A549 (cell line): Measurements from ENCODE around the gene KIZ. TPM values are rescaled to one million over a fixed set of nuclear protein-coding genes. Genes with fewer than 3 reads are reported as not detected.

Source experiments
- ATAC-seq, 2 experiments: fragments of 200-7000 bp in 1 of 2; fragments of >200 bp in 1 of 2; cut with Nextera tagmentation in 1 of 2; cut with Tn5 transposase in 1 of 2; 3 replicates each; pipeline versions ENCODE4 v1.8.0 to v1.9.1; 2018 to 2020; ENCODE audit warnings: mild to moderate bottlenecking in 1 of 2, moderate library complexity in 1 of 2
- CTCF ChIA-PET: fragments of 300-600 bp; sonication (Branson Sonifier 250); formaldehyde crosslinking; extraction: SDS; loops from one replicate; lab custom pipeline; 2021; ENCODE audit warnings: antibody characterized with exemption, inconsistent platforms; lab: Yijun Ruan, JAX
- POLR2A ChIA-PET: fragments of 350-600 bp; formaldehyde crosslinking; extraction: SDS; loops from one replicate; lab custom pipeline; 2021; ENCODE audit warnings: antibody characterized with exemption, inconsistent platforms; lab: Yijun Ruan, JAX
- DNase-seq, 2 experiments: peaks; one replicate each; pipeline versions ENCODE4 v3.0.0 to v3.0.0-alpha.2; 2011 to 2016; ENCODE audit warnings: low read depth in 1 of 2, low spot score in 1 of 2
- FAIRE-seq: peaks from 2 replicates; lab custom pipeline; 2011; peaks lifted over from hg19 to GRCh38; lab: Jason Lieb, UNC
- H3K27ac ChIP-seq, 2 experiments: fragments of >200 bp; sonication (Bioruptor Twin); formaldehyde crosslinking; 3 replicates each; pipeline ENCODE4 v1.5.1; 2016 to 2017
- H3K4me1 ChIP-seq: fragments of >200 bp; sonication (Bioruptor Twin); formaldehyde crosslinking; 3 replicates; pipeline ENCODE4 v1.6.1; 2016
- H3K4me2 ChIP-seq: fragments of >200 bp; sonication (Bioruptor Twin); formaldehyde crosslinking; 3 replicates; pipeline ENCODE4 v1.6.1; 2016
- H3K4me3 ChIP-seq: fragments of >200 bp; sonication (Bioruptor Twin); formaldehyde crosslinking; 3 replicates; pipeline ENCODE4 v1.5.1; 2016
- H3K9me3 ChIP-seq: fragments of >200 bp; sonication (Bioruptor Twin); formaldehyde crosslinking; 3 replicates; pipeline ENCODE4 v1.6.1; 2016
- CHD2 ChIP-seq: fragments of 150-350 bp; IDR thresholded peaks from 2 replicates; pipeline ENCODE4 v1.6.1; 2014; ENCODE audit warnings: low read length; ENCODE audit not compliant: partially characterized antibody
- CTCF ChIP-seq: fragments of >200 bp; sonication (Bioruptor Twin); formaldehyde crosslinking; IDR thresholded peaks from 3 replicates; pipeline ENCODE4 v1.5.1; 2016
- E2F6 ChIP-seq: IDR thresholded peaks from 2 replicates; pipeline ENCODE4 v1.6.1; 2012; ENCODE audit warnings: low read depth, borderline replicate concordance
- ELK1 ChIP-seq: fragments of 150-350 bp; IDR thresholded peaks from 2 replicates; pipeline ENCODE4 v1.6.1; 2014; ENCODE audit warnings: low read depth, mild to moderate bottlenecking, low read length
- EP300 ChIP-seq, 2 experiments: fragments of >200 bp; sonication (Bioruptor Twin); formaldehyde crosslinking; IDR thresholded peaks; 2 replicates in 1 of 2; 3 replicates in 1 of 2; pipeline ENCODE4 v1.6.1; 2016 to 2017
- ESRRA ChIP-seq: fragments of 150-350 bp; IDR thresholded peaks from 2 replicates; pipeline ENCODE4 v1.6.1; 2014; ENCODE audit warnings: mild to moderate bottlenecking, low read length, borderline replicate concordance
- GATA3 ChIP-seq: IDR thresholded peaks from 2 replicates; pipeline ENCODE4 v1.6.1; 2012; ENCODE audit warnings: borderline replicate concordance
- HDAC2 ChIP-seq: fragments of 200-600 bp; sonication (generic); IDR thresholded peaks from 2 replicates; pipeline ENCODE4 v1.6.1; 2016
- HOXB13 ChIP-seq: fragments of 250-450 bp; sonication (Bioruptor Pico); IDR thresholded peaks from 2 replicates; pipeline ENCODE4 v1.5.0; 2020; ENCODE audit warnings: low read depth, mild to moderate bottlenecking, moderate library complexity
- HOXB5 ChIP-seq: fragments of 250-450 bp; sonication (Bioruptor Pico); IDR thresholded peaks from 2 replicates; pipeline ENCODE4 v1.5.0; 2020; ENCODE audit warnings: mild to moderate bottlenecking, moderate library complexity
- JUN ChIP-seq, 2 experiments: fragments of >200 bp; sonication (Bioruptor Twin); formaldehyde crosslinking; IDR thresholded peaks; 2 replicates in 1 of 2; 3 replicates in 1 of 2; pipeline ENCODE4 v1.6.1; 2016 to 2017
- JUNB ChIP-seq: fragments of >200 bp; sonication (Bioruptor Twin); formaldehyde crosslinking; IDR thresholded peaks from 2 replicates; pipeline ENCODE4 v1.6.1; 2016
- KDM1A ChIP-seq: fragments of 200-600 bp; sonication (generic); IDR thresholded peaks from 2 replicates; pipeline ENCODE4 v1.6.1; 2016; ENCODE audit warnings: low read depth, mild to moderate bottlenecking
- KDM5A ChIP-seq: fragments of 200-600 bp; sonication (generic); IDR thresholded peaks from 2 replicates; pipeline ENCODE4 v1.6.1; 2016; ENCODE audit warnings: antibody characterized with exemption, mild to moderate bottlenecking
- MAFK ChIP-seq: fragments of 450-650 bp; IDR thresholded peaks from 2 replicates; pipeline ENCODE4 v1.6.1; 2014; ENCODE audit not compliant: partially characterized antibody
- MAX ChIP-seq: IDR thresholded peaks from 2 replicates; pipeline ENCODE4 v1.6.1; 2012
- MAZ ChIP-seq: fragments of 150-350 bp; IDR thresholded peaks from 2 replicates; pipeline ENCODE4 v1.6.1; 2014; ENCODE audit warnings: antibody characterized with exemption, low read depth, low read length, borderline replicate concordance
- MYC ChIP-seq: IDR thresholded peaks from 2 replicates; pipeline ENCODE4 v1.6.1; 2012; ENCODE audit warnings: mild to moderate bottlenecking, inconsistent platforms, low read length, improper control_type of control experiment, borderline replicate concordance
- NFE2L2 ChIP-seq: fragments of 150-350 bp; conservative IDR thresholded peaks from 2 replicates; pipeline ENCODE4 v1.6.1; 2014; ENCODE audit warnings: low read length
- NPAS2 ChIP-seq: fragments of 250-450 bp; sonication (Bioruptor Pico); IDR thresholded peaks from 2 replicates; pipeline ENCODE4 v1.8.0; 2022; ENCODE audit warnings: mild to moderate bottlenecking, moderate library complexity, borderline replicate concordance
- NR3C1 ChIP-seq: fragments of >200 bp; sonication (Bioruptor Twin); formaldehyde crosslinking; IDR thresholded peaks from 3 replicates; pipeline ENCODE4 v1.6.1; 2017
- PHF8 ChIP-seq: fragments of 200-600 bp; sonication (generic); IDR thresholded peaks from 2 replicates; pipeline ENCODE4 v1.6.1; 2016; ENCODE audit warnings: low read depth, mild to moderate bottlenecking, antibody characterized with exemption, moderate library complexity, borderline replicate concordance
- POLR2A ChIP-seq: IDR thresholded peaks from 2 replicates; pipeline ENCODE4 v1.6.1; 2012; ENCODE audit warnings: mild to moderate bottlenecking, low read length
- RARB ChIP-seq: fragments of 250-450 bp; sonication (Bioruptor Pico); IDR thresholded peaks from 2 replicates; pipeline ENCODE4 v1.8.0; 2021; ENCODE audit warnings: mild to moderate bottlenecking, moderate library complexity
- RCOR1 ChIP-seq: fragments of 150-350 bp; IDR thresholded peaks from 2 replicates; pipeline ENCODE4 v1.6.1; 2014; ENCODE audit warnings: antibody characterized with exemption, low read length, low read depth
- RNF2 ChIP-seq: fragments of 200-600 bp; sonication (generic); IDR thresholded peaks from 2 replicates; pipeline ENCODE4 v1.6.1; 2016; ENCODE audit warnings: low read depth, mild to moderate bottlenecking, antibody characterized with exemption, moderate library complexity, borderline replicate concordance
- TFCP2L1 ChIP-seq: fragments of 250-450 bp; sonication (Bioruptor Pico); IDR thresholded peaks from 2 replicates; pipeline ENCODE4 v1.5.0; 2021; ENCODE audit warnings: mild to moderate bottlenecking
- ZSCAN20 ChIP-seq: fragments of 250-450 bp; sonication (Bioruptor Pico); IDR thresholded peaks from 2 replicates; pipeline ENCODE4 v1.8.0; 2022; ENCODE audit warnings: mild to moderate bottlenecking, moderate library complexity
- WGBS: methylation state at CpG from one replicate; pipeline ENCODE4 v1.1.6; 2017; ENCODE audit errors: missing lambda C conversion rate; 5-methylcytosine and 5-hydroxymethylcytosine counted together
- polyA minus RNA-seq: library from RNA; depleted of rRNA, polyadenylated mRNA; stranded (reverse); fragments of >200 nt; gene quantifications from 2 replicates; pipeline ENCODE4 v1.2.3, GENCODE V29; 2011; rRNA and poly(A)+ RNA removed
- polyA plus RNA-seq, 4 experiments: library from polyadenylated mRNA; depleted of rRNA in 3 of 4; stranded (reverse); fragments of >200 nt; fragmentation: RNase III in 1 of 4; extraction: RNeasy Plus Mini Kit Qiagen cat#74134 plus additional on column Dnase treatment in 1 of 4; gene quantifications; 2 replicates in 3 of 4; 3 replicates in 1 of 4; pipeline ENCODE4 v1.2.3, GENCODE V29; 2011 to 2017
- TF ChIP-seq, protein P1 (sequence below): fragments of 250-450 bp; sonication (Bioruptor Pico); IDR thresholded peaks from 2 replicates; pipeline ENCODE4 v1.5.0; 2021; ENCODE audit warnings: mild to moderate bottlenecking, moderate library complexity, borderline replicate concordance
- TF ChIP-seq, protein P2 (sequence below): fragments of >200 bp; sonication (Bioruptor Twin); formaldehyde crosslinking; IDR thresholded peaks from 2 replicates; pipeline ENCODE4 v1.6.1; 2016
- TF ChIP-seq, protein P3 (sequence below): fragments of 450-650 bp; IDR thresholded peaks from 2 replicates; pipeline ENCODE4 v1.6.1; 2014; ENCODE audit warnings: antibody characterized with exemption

KIZ gene, protein sequence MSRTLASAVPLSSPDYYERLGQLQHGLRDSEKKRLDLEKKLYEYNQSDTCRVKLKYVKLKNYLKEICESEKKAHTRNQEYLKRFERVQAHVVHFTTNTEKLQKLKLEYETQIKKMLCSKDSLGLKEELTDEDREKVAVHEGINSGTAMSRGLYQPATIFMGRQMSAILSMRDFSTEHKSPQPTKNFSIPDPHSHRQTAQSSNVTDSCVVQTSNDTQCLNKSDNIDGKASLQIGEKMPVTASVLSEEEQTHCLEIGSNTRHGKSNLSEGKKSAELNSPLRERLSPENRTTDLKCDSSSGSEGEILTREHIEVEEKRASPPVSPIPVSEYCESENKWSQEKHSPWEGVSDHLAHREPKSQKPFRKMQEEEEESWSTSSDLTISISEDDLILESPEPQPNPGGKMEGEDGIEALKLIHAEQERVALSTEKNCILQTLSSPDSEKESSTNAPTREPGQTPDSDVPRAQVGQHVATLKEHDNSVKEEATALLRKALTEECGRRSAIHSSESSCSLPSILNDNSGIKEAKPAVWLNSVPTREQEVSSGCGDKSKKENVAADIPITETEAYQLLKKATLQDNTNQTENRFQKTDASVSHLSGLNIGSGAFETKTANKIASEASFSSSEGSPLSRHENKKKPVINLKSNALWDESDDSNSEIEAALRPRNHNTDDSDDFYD
- 19.1 and 21.1 TPM in 2 replicates for polyA plus RNA-seq (2011; rRNA removed)
- 3.6 and 3.9 TPM in 2 replicates for polyA plus RNA-seq (2012; cell fraction: cytosol; rRNA removed)
- polyA plus RNA-seq (2012; cell fraction: nucleus; rRNA removed): 8.2 and 13.9 TPM in 2 replicates
- polyA plus RNA-seq (2017; fragmentation: RNase III; extraction: RNeasy Plus Mini Kit Qiagen cat#74134 plus additional on column Dnase treatment): 6.3 to 7.1 TPM (median 6.9 TPM) in 3 replicates
- 4.0 and 4.5 TPM in 2 replicates for polyA minus RNA-seq

GRCh38 chr20:21125849-21126580, at the start of gene KIZ:
KIZ (plus strand) TSS chr20:21126082; CDS start chr20:21126116, 34 bp downstream.
- ATAC-seq: peak; percentile 94 to 99
- WGBS: 1% methylated on average over 30 of the region's 66 CpGs
- peak; percentile 23 for FAIRE-seq
- H3K4me2 ChIP-seq: peak within 1 kb of the TSS; percentile 81
- H3K9me3 ChIP-seq: no peaks in the 10 kb centered on the region
- peak within 1 kb of the TSS; percentile 82 to 93 for H3K27ac ChIP-seq
- POLR2A ChIA-PET: interaction anchor here (0.6 to 1.7 kb wide), 4 partner anchors 11 to 177 kb away, joined by 3 to 6 read pairs (median 4); partner anchors contain the start of gene XRN2
- H3K4me1 ChIP-seq: peaks cover 10% of the 10 kb centered on the region
- CTCF ChIA-PET: interaction anchor here (0.6 to 4.3 kb wide), 11 partner anchors 12 to 288 kb away, joined by 3 to 22 read pairs (median 3); no protein-coding TSS in a partner anchor
- DNase-seq: peak; percentile 83 to 97
- H3K4me3 ChIP-seq: peak within 1 kb of the TSS; percentile 89
- TF ChIP-seq, protein P1, sequence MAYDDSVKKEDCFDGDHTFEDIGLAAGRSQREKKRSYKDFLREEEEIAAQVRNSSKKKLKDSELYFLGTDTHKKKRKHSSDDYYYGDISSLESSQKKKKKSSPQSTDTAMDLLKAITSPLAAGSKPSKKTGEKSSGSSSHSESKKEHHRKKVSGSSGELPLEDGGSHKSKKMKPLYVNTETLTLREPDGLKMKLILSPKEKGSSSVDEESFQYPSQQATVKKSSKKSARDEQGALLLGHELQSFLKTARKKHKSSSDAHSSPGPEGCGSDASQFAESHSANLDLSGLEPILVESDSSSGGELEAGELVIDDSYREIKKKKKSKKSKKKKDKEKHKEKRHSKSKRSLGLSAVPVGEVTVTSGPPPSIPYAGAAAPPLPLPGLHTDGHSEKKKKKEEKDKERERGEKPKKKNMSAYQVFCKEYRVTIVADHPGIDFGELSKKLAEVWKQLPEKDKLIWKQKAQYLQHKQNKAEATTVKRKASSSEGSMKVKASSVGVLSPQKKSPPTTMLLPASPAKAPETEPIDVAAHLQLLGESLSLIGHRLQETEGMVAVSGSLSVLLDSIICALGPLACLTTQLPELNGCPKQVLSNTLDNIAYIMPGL (CRISPR knock-in tag): no peak
- no peak for TF ChIP-seq MAZ
- no peak for TF ChIP-seq CHD2
- TF ChIP-seq KDM1A: no peak
- TF ChIP-seq TFCP2L1 (CRISPR knock-in tag): no peak
- no peak for TF ChIP-seq RNF2
- TF ChIP-seq GATA3: no peak
- no peak for TF ChIP-seq MYC
- TF ChIP-seq RCOR1: no peak
- 0 out of 2 replicates have a peak, but pooled peaks have one; percentile 45 for TF ChIP-seq MAX
- TF ChIP-seq ZSCAN20 (CRISPR knock-in tag): no peak
- no peak for TF ChIP-seq NPAS2 (CRISPR knock-in tag)
- TF ChIP-seq ELK1: no peak
- TF ChIP-seq CTCF: no peak
- no peak for TF ChIP-seq ESRRA
- TF ChIP-seq POLR2A: peak; percentile 95
- no peak for TF ChIP-seq HOXB13 (CRISPR knock-in tag)
- TF ChIP-seq JUNB: no peak
- TF ChIP-seq NFE2L2: no peak
- no peak for TF ChIP-seq NR3C1
- peak; percentile 59 for TF ChIP-seq MAFK
- no peak for TF ChIP-seq HDAC2
- no peak for TF ChIP-seq EP300 (IDR thresholded peaks at IDR 0.05)
- TF ChIP-seq KDM5A: peak; percentile 51; the same call in 1 of the 2 replicates
- TF ChIP-seq HOXB5 (CRISPR knock-in tag): no peak
- TF ChIP-seq JUN (IDR thresholded peaks at IDR 0.05): peak in 1 of 2 experiments; percentile 60; a peak in 1 of 5 replicates
- TF ChIP-seq, protein P2, sequence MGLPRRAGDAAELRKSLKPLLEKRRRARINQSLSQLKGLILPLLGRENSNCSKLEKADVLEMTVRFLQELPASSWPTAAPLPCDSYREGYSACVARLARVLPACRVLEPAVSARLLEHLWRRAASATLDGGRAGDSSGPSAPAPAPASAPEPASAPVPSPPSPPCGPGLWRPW: no peak
- TF ChIP-seq RARB (CRISPR knock-in tag): no peak
- TF ChIP-seq PHF8: peak; percentile 99
- peak; percentile 45; the same call in 1 of the 2 replicates for TF ChIP-seq E2F6
- TF ChIP-seq, protein P3, sequence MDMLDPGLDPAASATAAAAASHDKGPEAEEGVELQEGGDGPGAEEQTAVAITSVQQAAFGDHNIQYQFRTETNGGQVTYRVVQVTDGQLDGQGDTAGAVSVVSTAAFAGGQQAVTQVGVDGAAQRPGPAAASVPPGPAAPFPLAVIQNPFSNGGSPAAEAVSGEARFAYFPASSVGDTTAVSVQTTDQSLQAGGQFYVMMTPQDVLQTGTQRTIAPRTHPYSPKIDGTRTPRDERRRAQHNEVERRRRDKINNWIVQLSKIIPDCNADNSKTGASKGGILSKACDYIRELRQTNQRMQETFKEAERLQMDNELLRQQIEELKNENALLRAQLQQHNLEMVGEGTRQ: no peak
